Choroid plexus epithelial cell (primary cell): ENCODE data around the gene SULT1C4.

Experiments used
- DNase-seq: peaks from one replicate; pipeline ENCODE4 v3.0.0-alpha.2; 2010; ENCODE audit warnings: low read depth
- H3K4me3 ChIP-seq: 2 replicates; pipeline ENCODE4 v1.5.1; 2011; ENCODE audit warnings: low read depth, mild to moderate bottlenecking, control low read depth, low read length, moderate library complexity
- CTCF ChIP-seq: conservative IDR thresholded peaks from 2 replicates; pipeline ENCODE4 v1.5.1; 2011; ENCODE audit warnings: low read depth, mild to moderate bottlenecking, control low read depth, inconsistent platforms, low read length, moderate library complexity

Gene SULT1C4

GRCh38 chr2:108396845-108397244, 19.1 kb downstream of the SULT1C4 start:
- H3K4me3 ChIP-seq, result no peak overlapping the region
- TF ChIP-seq CTCF, result peak; percentile 60
- peak; percentile 71 for DNase-seq

- no peak for TF ChIP-seq CTCF
- H3K4me3 ChIP-seq, result no peak overlapping the region
- peak; percentile 26 for DNase-seq
These were observed 21.7 kb downstream of the SULT1C4 start for GRCh38 chr2:108399479-108399878.

GRCh38 chr2:108401800-108402199, 24.0 kb downstream of the SULT1C4 start:
- no peak for DNase-seq
- no peak for TF ChIP-seq CTCF
- no peak overlapping the region for H3K4me3 ChIP-seq

- no peak overlapping the region for H3K4me3 ChIP-seq
- TF ChIP-seq CTCF, result no peak
- peak; percentile 87 for DNase-seq
These were observed 25.7 kb downstream of the SULT1C4 start for GRCh38 chr2:108403494-108403893.

GRCh38 chr2:108404784-108405397, 27.1 kb downstream of the SULT1C4 start:
- no peak for TF ChIP-seq CTCF
- no peak for DNase-seq
- H3K4me3 ChIP-seq, result no peak overlapping the region

GRCh38 chr2:108407864-108408729, 30.3 kb downstream of the SULT1C4 start:
- DNase-seq, result peak; percentile 35
- TF ChIP-seq CTCF, result no peak
- no peak overlapping the region for H3K4me3 ChIP-seq
